OCI-LY1 (cell line): ENCODE data around the gene KLHL4.

Experiments used
- H2AFZ ChIP-seq: fragments of 200-600 bp; sonication (generic), shearing (Covaris generic); 2 replicates; pipeline ENCODE4 v1.6.0; 2014; ENCODE audit warnings: antibody characterized with exemption, mild to moderate bottlenecking, low read length
- H3F3A ChIP-seq: fragments of 200-600 bp; sonication (generic), shearing (Covaris generic); 2 replicates; pipeline ENCODE4 v1.6.0; 2014; ENCODE audit warnings: mild to moderate bottlenecking, antibody characterized with exemption, low read length, moderate library complexity; ENCODE audit not compliant: insufficient read depth
- H3K27ac ChIP-seq: fragments of 200-600 bp; sonication (generic); 2 replicates; pipeline ENCODE4 v1.5.1; 2014; ENCODE audit warnings: low read length, mixed run types, mild to moderate bottlenecking, low read depth; ENCODE audit not compliant: poor library complexity, severe bottlenecking
- H3K27me3 ChIP-seq: fragments of 200-600 bp; sonication (generic); 2 replicates; pipeline ENCODE4 v1.6.0; 2014; ENCODE audit warnings: antibody characterized with exemption, mild to moderate bottlenecking, low read length, moderate library complexity; ENCODE audit not compliant: insufficient read depth
- H3K36me3 ChIP-seq: fragments of 200-600 bp; sonication (generic); 2 replicates; pipeline ENCODE4 v1.6.1; 2014; ENCODE audit warnings: mild to moderate bottlenecking, antibody characterized with exemption, low read length, moderate library complexity, mixed read lengths; ENCODE audit not compliant: insufficient read depth
- H3K4me1 ChIP-seq: fragments of 200-600 bp; sonication (generic); 2 replicates; pipeline ENCODE4 v1.5.1; 2014; ENCODE audit warnings: mild to moderate bottlenecking, low read length, moderate library complexity; ENCODE audit not compliant: insufficient read depth, severe bottlenecking
- H3K4me2 ChIP-seq: fragments of 200-600 bp; sonication (generic), shearing (Covaris generic); 2 replicates; pipeline ENCODE4 v1.6.1; 2014; ENCODE audit warnings: low read length
- H3K4me3 ChIP-seq: fragments of 200-600 bp; sonication (generic); 2 replicates; pipeline ENCODE4 v1.5.1; 2014; ENCODE audit warnings: low read length, low read depth, mild to moderate bottlenecking, mixed read lengths; ENCODE audit not compliant: poor library complexity, severe bottlenecking
- H3K79me2 ChIP-seq: fragments of 200-600 bp; shearing (Covaris generic); 2 replicates; pipeline ENCODE4 v1.6.1; 2016; ENCODE audit warnings: mixed run types, low read length, mixed read lengths; ENCODE audit not compliant: insufficient read depth
- H3K9ac ChIP-seq: fragments of 200-600 bp; sonication (generic), shearing (Covaris generic); 2 replicates; pipeline ENCODE4 v1.6.1; 2014; ENCODE audit warnings: mild to moderate bottlenecking, low read length, mixed read lengths
- H3K9me2 ChIP-seq: fragments of 200-600 bp; sonication (generic), shearing (Covaris generic); 2 replicates; pipeline ENCODE4 v1.6.1; 2014; ENCODE audit warnings: low read depth, mild to moderate bottlenecking, low read length, mixed read lengths
- H3K9me3 ChIP-seq: fragments of 200-600 bp; shearing (Covaris generic); 2 replicates; pipeline ENCODE4 v1.6.1; 2014; ENCODE audit warnings: low read length, mixed read lengths
- H4K20me1 ChIP-seq: fragments of 200-600 bp; sonication (generic), shearing (Covaris generic); 2 replicates; pipeline ENCODE4 v1.6.0; 2016; ENCODE audit warnings: mild to moderate bottlenecking, low read length; ENCODE audit not compliant: insufficient read depth
- CTCF ChIP-seq: fragments of 200-600 bp; sonication (generic), shearing (Covaris generic); IDR thresholded peaks from 2 replicates; pipeline ENCODE4 v1.5.1; 2017; ENCODE audit warnings: mild to moderate bottlenecking, antibody characterized with exemption, low read length, moderate library complexity, mixed read lengths
- EZH2 ChIP-seq: fragments of 200-600 bp; sonication (generic), shearing (Covaris generic); IDR thresholded peaks from 2 replicates; pipeline ENCODE4 v1.8.0; 2017; ENCODE audit warnings: borderline replicate concordance, mixed run types, mild to moderate bottlenecking, antibody characterized with exemption, low read length, moderate library complexity, mixed read lengths

Gene KLHL4

GRCh38 chrX:87583679-87584078 lies 66.1 kb downstream of the KLHL4 start:
- Histone ChIP-seq H3K27me3 (no peaks in the 10 kb centered on the region), H3K4me1 (no peaks in the 10 kb centered on the region)
- peak; percentile 40; the same call in 1 of the 2 replicates for TF ChIP-seq CTCF
- no peak for TF ChIP-seq EZH2

DNA sequence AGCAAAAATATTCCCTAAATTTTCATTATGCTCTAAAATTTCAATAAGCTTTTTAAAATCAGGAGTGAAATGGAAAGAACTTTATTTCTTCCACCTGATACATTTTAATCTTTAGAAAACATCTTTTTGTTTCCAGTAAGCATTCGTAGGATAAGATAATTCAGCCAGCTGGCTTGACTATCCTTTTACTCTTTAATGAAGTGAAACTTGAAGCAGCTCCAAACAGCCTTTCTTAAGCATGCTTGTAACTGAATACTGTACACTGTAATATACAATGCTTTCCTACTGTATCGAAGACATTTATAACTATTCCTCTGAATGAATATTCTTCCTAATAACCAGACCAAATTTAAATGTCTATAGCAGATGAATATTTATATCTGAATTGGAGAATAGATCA lies 98.8 kb downstream of the KLHL4 start:
- Histone ChIP-seq H3K9me2 (no peaks in the 10 kb centered on the region), H3F3A (no peaks in the 10 kb centered on the region), H3K79me2 (no peaks in the 10 kb centered on the region), H3K9ac (no peak overlapping the region), H3K9me3 (no peaks in the 10 kb centered on the region), H4K20me1 (no peaks in the 10 kb centered on the region), H3K27me3 (no peaks in the 10 kb centered on the region), H2AFZ (no peak overlapping the region), H3K4me1 (no peaks in the 10 kb centered on the region), H3K4me3 (no peak overlapping the region), H3K36me3 (no peaks in the 10 kb centered on the region), H3K4me2 (no peak overlapping the region), H3K27ac (no peak overlapping the region)
- TF ChIP-seq CTCF, result no peak
- no peak for TF ChIP-seq EZH2

More at GRCh38 chrX:87583679-87584078, 66.1 kb downstream of the KLHL4 start:
- H3K27ac ChIP-seq, result no peak overlapping the region
- no peaks in the 10 kb centered on the region for H4K20me1 ChIP-seq
- no peaks in the 10 kb centered on the region for H3F3A ChIP-seq
- H3K9me3 ChIP-seq, result no peaks in the 10 kb centered on the region
- H2AFZ ChIP-seq, result no peak overlapping the region
- H3K9me2 ChIP-seq, result no peaks in the 10 kb centered on the region
- H3K9ac ChIP-seq, result no peak overlapping the region
- H3K4me3 ChIP-seq, result no peak overlapping the region
- no peak overlapping the region for H3K4me2 ChIP-seq
- no peaks in the 10 kb centered on the region for H3K79me2 ChIP-seq
- H3K36me3 ChIP-seq, result no peaks in the 10 kb centered on the region

GRCh38 chrX:87621697-87622096 lies 104.1 kb downstream of the KLHL4 start:
- no peak for TF ChIP-seq EZH2
- no peak for TF ChIP-seq CTCF
- Histone ChIP-seq H3K79me2 (no peaks in the 10 kb centered on the region), H3K4me3 (no peak overlapping the region), H3K4me2 (no peak overlapping the region), H3K27ac (no peak overlapping the region), H4K20me1 (no peaks in the 10 kb centered on the region), H3K4me1 (no peaks in the 10 kb centered on the region), H2AFZ (no peak overlapping the region), H3K9me3 (no peaks in the 10 kb centered on the region), H3F3A (no peaks in the 10 kb centered on the region), H3K9me2 (no peaks in the 10 kb centered on the region), H3K27me3 (no peaks in the 10 kb centered on the region), H3K9ac (no peak overlapping the region), H3K36me3 (no peaks in the 10 kb centered on the region)
